ENCODE measurements around the gene FBXO44. TPM values are rescaled to one million over a fixed set of nuclear protein-coding genes. Genes with fewer than 3 reads are reported as not detected.

The FBXO44 gene
- total RNA-seq, 1 experiment from 2014 or later = 60.9 TPM

GRCh38 chr1:11622398-11622797 is 32.3 kb upstream of the FBXO44 start:
- Histone ChIP-seq H3K9me3 (ENCODE audit: control insufficient read depth in 1 of 2, insufficient read depth in 1 of 2, low read depth in 1 of 2, low read length in 2 of 2) (no peaks in the 10 kb centered on the region), H3K4me2 (ENCODE audit: low read length) (no peak overlapping the region), H3K27me3 (ENCODE audit: insufficient read depth, low read length) (no peaks in the 10 kb centered on the region), H4K20me1 (ENCODE audit: insufficient read depth) (no peaks in the 10 kb centered on the region), H2AFZ (ENCODE audit: low read depth, low read length, poor library complexity, severe bottlenecking) (no peak overlapping the region), H3K27ac (ENCODE audit: low read depth, low read length) (no peak overlapping the region), H3K9me2 (ENCODE audit: insufficient read depth) (no peaks in the 10 kb centered on the region), H3K9ac (ENCODE audit: low read length) (no peak overlapping the region), H3K4me3 (replicated peaks in 1 of 2; ENCODE audit: low read depth in 1 of 2, low read length in 2 of 2) (no peak overlapping the region), H3K79me2 (ENCODE audit: insufficient read depth, low read length) (no peaks in the 10 kb centered on the region), H3K4me1 (ENCODE audit: control insufficient read depth in 1 of 2, insufficient read depth in 2 of 2, low read length in 2 of 2) (no peaks in the 10 kb centered on the region), H3K36me3 (ENCODE audit: control insufficient read depth in 1 of 2, insufficient read depth in 2 of 2, low read length in 2 of 2) (no peaks in the 10 kb centered on the region)
- ChIA-PET CTCF (no interaction called here), POLR2A (no interaction called here), RAD21 (ENCODE audit: low non-redundant PET in 1 of 2, low total read pairs in 2 of 2, uncharacterized antibody in 2 of 2, unreplicated experiment in 2 of 2) (no interaction called here)
- DNase-seq (ENCODE audit: low read depth, low spot score) (no peak), ATAC-seq (no peak)
- intact Hi-C loops (cut with micrococcal nuclease) = no loop called here
- no TSS peak for BruUV-seq (replicated peaks)
- TF ChIP-seq ZFX (IDR thresholded peaks at IDR 0.05) = no peak
- TF ChIP-seq CBX3 (IDR thresholded peaks at IDR 0.05; ENCODE audit: low read depth) = no peak
- no peak for TF ChIP-seq CTCF (IDR thresholded peaks at IDR 0.05 in 2 of 3, conservative IDR thresholded peaks at IDR 0.05 in 1 of 3; ENCODE audit: borderline replicate concordance in 1 of 3, insufficient read depth in 1 of 3, low read depth in 2 of 3, low read length in 2 of 3)
- no peak for TF ChIP-seq TCF7L2 (IDR thresholded peaks at IDR 0.05; ENCODE audit: borderline replicate concordance, extremely low read depth, insufficient read depth, insufficient read length)
- no peak for TF ChIP-seq SIN3A (IDR thresholded peaks at IDR 0.05; ENCODE audit: low read depth)
- no peak for TF ChIP-seq JUND (IDR thresholded peaks at IDR 0.05)
- TF ChIP-seq ELF1 (IDR thresholded peaks at IDR 0.05; ENCODE audit: borderline replicate concordance, low read depth) = no peak

GRCh38 chr1:11623702-11624101 is 31.0 kb upstream of the FBXO44 start:
- RAD21 ChIA-PET (ENCODE audit: low non-redundant PET in 1 of 2, low total read pairs in 2 of 2, uncharacterized antibody in 2 of 2, unreplicated experiment in 2 of 2) = no interaction called here
- DNase-seq (ENCODE audit: low read depth, low spot score) (no peak), ATAC-seq (no peak)
- CTCF ChIA-PET = no interaction called here
- Histone ChIP-seq H3K27me3 (ENCODE audit: insufficient read depth, low read length) (no peaks in the 10 kb centered on the region), H3K4me2 (ENCODE audit: low read length) (no peak overlapping the region), H2AFZ (ENCODE audit: low read depth, low read length, poor library complexity, severe bottlenecking) (no peak overlapping the region), H3K4me3 (replicated peaks in 1 of 2; ENCODE audit: low read depth in 1 of 2, low read length in 2 of 2) (no peak overlapping the region), H3K9ac (ENCODE audit: low read length) (no peak overlapping the region), H3K9me3 (ENCODE audit: control insufficient read depth in 1 of 2, insufficient read depth in 1 of 2, low read depth in 1 of 2, low read length in 2 of 2) (no peaks in the 10 kb centered on the region), H4K20me1 (ENCODE audit: insufficient read depth) (no peaks in the 10 kb centered on the region), H3K27ac (ENCODE audit: low read depth, low read length) (no peak overlapping the region), H3K9me2 (ENCODE audit: insufficient read depth) (no peaks in the 10 kb centered on the region), H3K4me1 (ENCODE audit: control insufficient read depth in 1 of 2, insufficient read depth in 2 of 2, low read length in 2 of 2) (no peaks in the 10 kb centered on the region), H3K36me3 (ENCODE audit: control insufficient read depth in 1 of 2, insufficient read depth in 2 of 2, low read length in 2 of 2) (no peaks in the 10 kb centered on the region), H3K79me2 (ENCODE audit: insufficient read depth, low read length) (no peaks in the 10 kb centered on the region)
- intact Hi-C loops (cut with micrococcal nuclease) = no loop called here
- POLR2A ChIA-PET = no interaction called here
- no TSS peak for BruUV-seq (replicated peaks)
- TF ChIP-seq REST (IDR thresholded peaks at IDR 0.05; ENCODE audit: low read depth) (no peak), SRF (IDR thresholded peaks at IDR 0.05; ENCODE audit: low read depth) (no peak), FOSL1 (IDR thresholded peaks at IDR 0.05; ENCODE audit: low read depth) (no peak), ELF1 (IDR thresholded peaks at IDR 0.05; ENCODE audit: borderline replicate concordance, low read depth) (no peak), CTCF (IDR thresholded peaks at IDR 0.05 in 2 of 3, conservative IDR thresholded peaks at IDR 0.05 in 1 of 3; ENCODE audit: borderline replicate concordance in 1 of 3, insufficient read depth in 1 of 3, low read depth in 2 of 3, low read length in 2 of 3) (no peak), EGR1 (IDR thresholded peaks at IDR 0.05; ENCODE audit: low read depth) (no peak), TCF7L2 (IDR thresholded peaks at IDR 0.05; ENCODE audit: borderline replicate concordance, extremely low read depth, insufficient read depth, insufficient read length) (no peak), POLR2A (IDR thresholded peaks at IDR 0.05; ENCODE audit: borderline replicate concordance, extremely low read depth, insufficient read depth, insufficient read length) (no peak), RAD21 (IDR thresholded peaks at IDR 0.05; ENCODE audit: low read depth) (no peak)
